ENCODE results near the gene LSM14A. TPM values are rescaled to one million over a fixed set of nuclear protein-coding genes. Genes with fewer than 3 reads are reported as not detected.
"Not testable (repeated sequence)": the region's sequence is repeated elsewhere in the genome, so short reads cannot be mapped to it uniquely, and the experiment has no call there.

Gene LSM14A
- total and polyA plus RNA-seq, 2 donors (not counting 1 experiment from before 2014, with no cell fraction given) = 82.2 to 97.8 TPM

GRCh38 chr19:34155686-34156085 lies 16.6 kb upstream of the LSM14A start:
- Histone ChIP-seq H3K9me3 (ENCODE audit: control insufficient read depth, insufficient read depth, low read depth, low read length) (no peaks in the 10 kb centered on the region), H3K9ac (ENCODE audit: insufficient read depth, low read length) (no peak overlapping the region), H2AFZ (ENCODE audit: low read length) (no peak overlapping the region), H3K27ac (ENCODE audit: insufficient read depth, low read length) (no peak overlapping the region), H4K20me1 (ENCODE audit: control insufficient read depth, extremely low read depth, insufficient read depth, low read length) (no peaks in the 10 kb centered on the region), H3K79me2 (ENCODE audit: control insufficient read depth, insufficient read depth, low read length) (no peaks in the 10 kb centered on the region), H3K4me2 (ENCODE audit: extremely low read depth, insufficient read depth, low read length) (no peak overlapping the region), H3K4me3 (replicated peaks in 1 of 4; ENCODE audit: control extremely low read depth in 1 of 4, insufficient read depth in 1 of 4, low read depth in 3 of 4, low read length in 4 of 4) (no peak overlapping the region), H3K36me3 (ENCODE audit: control insufficient read depth, insufficient read depth, low read length) (no peaks in the 10 kb centered on the region), H3K27me3 (ENCODE audit: control insufficient read depth, insufficient read depth, low read length) (no peaks in the 10 kb centered on the region), H3K4me1 (ENCODE audit: control insufficient read depth, extremely low read depth, insufficient read depth, low read length) (no peaks in the 10 kb centered on the region)
- peak in 1 of 2 donors; percentile 53 for DNase-seq (ENCODE audit: low read depth in 2 of 2)
- no peak for TF ChIP-seq CTCF (conservative IDR thresholded peaks at IDR 0.05 in 1 of 2, IDR thresholded peaks at IDR 0.05 in 1 of 2; ENCODE audit: low read depth in 1 of 2, low read length in 2 of 2)
- no peak for TF ChIP-seq EZH2 (IDR thresholded peaks at IDR 0.05; ENCODE audit: low read length, missing control alignments)

GRCh38 chr19:34158966-34159365 lies 13.3 kb upstream of the LSM14A start:
- not testable (repeated sequence) for H2AFZ ChIP-seq (ENCODE audit: low read length); H3K36me3 ChIP-seq (ENCODE audit: control insufficient read depth, insufficient read depth, low read length); DNase-seq (ENCODE audit: low read depth in 2 of 2); H3K4me2 ChIP-seq (ENCODE audit: extremely low read depth, insufficient read depth, low read length); H3K9me3 ChIP-seq (ENCODE audit: control insufficient read depth, insufficient read depth, low read depth, low read length); H3K4me3 ChIP-seq (replicated peaks in 1 of 4; ENCODE audit: control extremely low read depth in 1 of 4, insufficient read depth in 1 of 4, low read depth in 3 of 4, low read length in 4 of 4); H3K27ac ChIP-seq (ENCODE audit: insufficient read depth, low read length); H3K79me2 ChIP-seq (ENCODE audit: control insufficient read depth, insufficient read depth, low read length); H3K9ac ChIP-seq (ENCODE audit: insufficient read depth, low read length); H3K4me1 ChIP-seq (ENCODE audit: control insufficient read depth, extremely low read depth, insufficient read depth, low read length); H4K20me1 ChIP-seq (ENCODE audit: control insufficient read depth, extremely low read depth, insufficient read depth, low read length); H3K27me3 ChIP-seq (ENCODE audit: control insufficient read depth, insufficient read depth, low read length)

- H4K20me1 ChIP-seq (ENCODE audit: control insufficient read depth, extremely low read depth, insufficient read depth, low read length); H3K27me3 ChIP-seq (ENCODE audit: control insufficient read depth, insufficient read depth, low read length); H2AFZ ChIP-seq (ENCODE audit: low read length); H3K4me3 ChIP-seq (replicated peaks in 1 of 4; ENCODE audit: control extremely low read depth in 1 of 4, insufficient read depth in 1 of 4, low read depth in 3 of 4, low read length in 4 of 4); H3K9me3 ChIP-seq (ENCODE audit: control insufficient read depth, insufficient read depth, low read depth, low read length); H3K4me1 ChIP-seq (ENCODE audit: control insufficient read depth, extremely low read depth, insufficient read depth, low read length); DNase-seq (ENCODE audit: low read depth in 2 of 2); H3K27ac ChIP-seq (ENCODE audit: insufficient read depth, low read length); H3K36me3 ChIP-seq (ENCODE audit: control insufficient read depth, insufficient read depth, low read length); H3K4me2 ChIP-seq (ENCODE audit: extremely low read depth, insufficient read depth, low read length); H3K9ac ChIP-seq (ENCODE audit: insufficient read depth, low read length); H3K79me2 ChIP-seq (ENCODE audit: control insufficient read depth, insufficient read depth, low read length): not testable (repeated sequence)
These were observed 12.8 kb upstream of the LSM14A start for GRCh38 chr19:34159541-34159940.

GRCh38 chr19:34161902-34162301 lies 10.4 kb upstream of the LSM14A start:
- H2AFZ ChIP-seq (ENCODE audit: low read length); DNase-seq (ENCODE audit: low read depth in 2 of 2); H3K9ac ChIP-seq (ENCODE audit: insufficient read depth, low read length): not testable (repeated sequence)

More at GRCh38 chr19:34161902-34162301, 10.4 kb upstream of the LSM14A start:
- H3K79me2 ChIP-seq (ENCODE audit: control insufficient read depth, insufficient read depth, low read length); H3K9me3 ChIP-seq (ENCODE audit: control insufficient read depth, insufficient read depth, low read depth, low read length); H3K27ac ChIP-seq (ENCODE audit: insufficient read depth, low read length); H3K27me3 ChIP-seq (ENCODE audit: control insufficient read depth, insufficient read depth, low read length); H3K4me2 ChIP-seq (ENCODE audit: extremely low read depth, insufficient read depth, low read length); H4K20me1 ChIP-seq (ENCODE audit: control insufficient read depth, extremely low read depth, insufficient read depth, low read length); H3K4me3 ChIP-seq (replicated peaks in 1 of 4; ENCODE audit: control extremely low read depth in 1 of 4, insufficient read depth in 1 of 4, low read depth in 3 of 4, low read length in 4 of 4); H3K36me3 ChIP-seq (ENCODE audit: control insufficient read depth, insufficient read depth, low read length); H3K4me1 ChIP-seq (ENCODE audit: control insufficient read depth, extremely low read depth, insufficient read depth, low read length): not testable (repeated sequence)
